Measurements from ENCODE around the gene COL18A1. TPM values are rescaled to one million over a fixed set of nuclear protein-coding genes. Genes with fewer than 3 reads are reported as not detected.

Gene COL18A1
- total and polyA plus RNA-seq, 2 of the 8 experiments (the other 6 are each of a cell fraction or from before 2014, with no cell fraction given) = 145 to 201 TPM

- TF ChIP-seq SIRT6 (IDR thresholded peaks at IDR 0.05; ENCODE audit: low read length) (no peak), SAP30 (IDR thresholded peaks at IDR 0.05; ENCODE audit: insufficient read depth, insufficient replicate concordance, low read length) (no peak)
These were observed 93.1 kb downstream of the COL18A1 start (continued) for GRCh38 chr21:45497846-45498645.

Data from H1 (cell line).